OCI-LY3 (cell line): ENCODE results near the gene RAPGEFL1.
"Not testable (repeated sequence)": the region's sequence is repeated elsewhere in the genome, so short reads cannot be mapped to it uniquely, and the experiment has no call there.

ENCODE experiments used
- H2AFZ ChIP-seq: fragments of 200-600, 300-600 bp; shearing (Covaris generic); 2 replicates; pipeline ENCODE4 v1.6.0; 2014; ENCODE audit warnings: antibody characterized with exemption, low read depth, low read length
- H3K27ac ChIP-seq: fragments of 200-600, 300-600 bp; sonication (generic); 2 replicates; pipeline ENCODE4 v1.5.1; 2014; ENCODE audit warnings: mild to moderate bottlenecking, low read length, moderate library complexity, mixed read lengths
- H3K27me3 ChIP-seq: fragments of 200-600, 300-600 bp; sonication (generic); 2 replicates; pipeline ENCODE4 v1.6.1; 2014; ENCODE audit warnings: low read depth, low read length, mixed read lengths
- H3K36me3 ChIP-seq: fragments of 200-600, 300-600 bp; sonication (generic); replicated peaks from 2 replicates; pipeline ENCODE3; 2014; ENCODE audit warnings: low read depth, low read length, mixed read lengths
- H3K4me1 ChIP-seq: fragments of 300-600, 200-600 bp; sonication (generic); 2 replicates; pipeline ENCODE4 v1.6.1; 2014; ENCODE audit warnings: low read length, mixed read lengths
- H3K4me2 ChIP-seq: fragments of 200-600, 300-600 bp; sonication (generic); 2 replicates; pipeline ENCODE4 v1.6.1; 2014; ENCODE audit warnings: low read length, mixed read lengths
- H3K4me3 ChIP-seq: fragments of 300-600, 200-600 bp; sonication (generic); 2 replicates; pipeline ENCODE4 v1.5.1; 2014; ENCODE audit warnings: antibody characterized with exemption, mild to moderate bottlenecking, low read length, moderate library complexity
- H3K79me2 ChIP-seq: fragments of 300-600, 200-600 bp; shearing (Covaris generic); 2 replicates; pipeline ENCODE4 v1.6.1; 2014; ENCODE audit warnings: mild to moderate bottlenecking, low read length, mixed read lengths
- H3K9ac ChIP-seq: fragments of 300-600, 200-600 bp; shearing (Covaris generic); 2 replicates; pipeline ENCODE4 v1.6.0; 2014; ENCODE audit warnings: mild to moderate bottlenecking, low read length, moderate library complexity
- H3K9me3 ChIP-seq: fragments of 200-600, 300-600 bp; shearing (Covaris generic); 2 replicates; pipeline ENCODE4 v1.6.1; 2014; ENCODE audit warnings: low read length, mixed read lengths; ENCODE audit not compliant: insufficient read depth
- H4K20me1 ChIP-seq: fragments of 200-600, 300-600 bp; sonication (generic); 2 replicates; pipeline ENCODE4 v1.6.1; 2016; ENCODE audit warnings: low read length, mixed read lengths; ENCODE audit not compliant: insufficient read depth
- CTCF ChIP-seq: fragments of 200-600, 300-600 bp; sonication (generic); IDR thresholded peaks from 2 replicates; pipeline ENCODE4 v1.5.1; 2014; ENCODE audit warnings: antibody characterized with exemption, low read length, low read depth
- EZH2phosphoT487 ChIP-seq: fragments of 200-600 bp; shearing (Covaris generic); IDR thresholded peaks from 2 replicates; pipeline ENCODE4 v1.6.1; 2018; ENCODE audit warnings: antibody characterized with exemption, mixed run types, low read depth

RAPGEFL1 gene

GRCh38 chr17:40191237-40192208 is 14.3 kb downstream of the RAPGEFL1 start:
- no peaks in the 10 kb centered on the region for H3K79me2 ChIP-seq
- peak overlapping the region; percentile 92 for H3K4me3 ChIP-seq
- no peaks in the 10 kb centered on the region for H3K36me3 ChIP-seq
- no peaks in the 10 kb centered on the region for H4K20me1 ChIP-seq
- peaks cover 16% of the 10 kb centered on the region for H3K4me1 ChIP-seq
- H3K27ac ChIP-seq = no peak overlapping the region
- no peaks in the 10 kb centered on the region for H3K27me3 ChIP-seq
- H2AFZ ChIP-seq = peak overlapping the region; percentile 86
- H3K4me2 ChIP-seq = peak overlapping the region; percentile 96
- H3K9me3 ChIP-seq = no peaks in the 10 kb centered on the region
- peak overlapping the region; percentile 69 for H3K9ac ChIP-seq
- TF ChIP-seq CTCF (peak; percentile 83), EZH2phosphoT487 (no peak)

- H4K20me1 ChIP-seq = no peaks in the 10 kb centered on the region
- no peaks in the 10 kb centered on the region for H3K36me3 ChIP-seq
- H2AFZ ChIP-seq = no peak overlapping the region
- no peak overlapping the region for H3K9ac ChIP-seq
- no peaks in the 10 kb centered on the region for H3K79me2 ChIP-seq
- H3K27me3 ChIP-seq = no peaks in the 10 kb centered on the region
- no peak overlapping the region for H3K27ac ChIP-seq
- H3K4me1 ChIP-seq = peaks cover 16% of the 10 kb centered on the region
- H3K4me3 ChIP-seq = no peak overlapping the region
- H3K4me2 ChIP-seq = no peak overlapping the region
- H3K9me3 ChIP-seq = no peaks in the 10 kb centered on the region
- no peak for TF ChIP-seq CTCF
- no peak for TF ChIP-seq EZH2phosphoT487
Measured at GRCh38 chr17:40192961-40193360, 15.7 kb downstream of the RAPGEFL1 start.

GRCh38 chr17:40194821-40195220 is 17.6 kb downstream of the RAPGEFL1 start:
- H2AFZ ChIP-seq = no peak overlapping the region
- H3K27me3 ChIP-seq = no peaks in the 10 kb centered on the region
- H4K20me1 ChIP-seq = no peaks in the 10 kb centered on the region
- H3K79me2 ChIP-seq = no peaks in the 10 kb centered on the region
- H3K9me3 ChIP-seq = no peaks in the 10 kb centered on the region
- H3K36me3 ChIP-seq = no peaks in the 10 kb centered on the region
- H3K4me2 ChIP-seq = no peak overlapping the region
- TF ChIP-seq EZH2phosphoT487 (no peak), CTCF (no peak)
- no peak overlapping the region for H3K9ac ChIP-seq
- H3K4me3 ChIP-seq = no peak overlapping the region
- H3K4me1 ChIP-seq = peaks cover 16% of the 10 kb centered on the region
- H3K27ac ChIP-seq = no peak overlapping the region

- H3K27ac ChIP-seq = no peak overlapping the region
- H4K20me1 ChIP-seq = no peaks in the 10 kb centered on the region
- H3K79me2 ChIP-seq = no peaks in the 10 kb centered on the region
- TF ChIP-seq CTCF (no peak), EZH2phosphoT487 (no peak)
- H3K9ac ChIP-seq = no peak overlapping the region
- no peak overlapping the region for H3K4me2 ChIP-seq
- no peak overlapping the region for H2AFZ ChIP-seq
- no peaks in the 10 kb centered on the region for H3K36me3 ChIP-seq
- H3K4me3 ChIP-seq = no peak overlapping the region
- H3K9me3 ChIP-seq = no peaks in the 10 kb centered on the region
- H3K4me1 ChIP-seq = peaks cover 11% of the 10 kb centered on the region
- no peaks in the 10 kb centered on the region for H3K27me3 ChIP-seq
Measured at GRCh38 chr17:40197550-40197949, 20.3 kb downstream of the RAPGEFL1 start.

- peaks cover 11% of the 10 kb centered on the region for H3K4me1 ChIP-seq
- H2AFZ ChIP-seq, H3K36me3 ChIP-seq, H4K20me1 ChIP-seq, H3K4me2 ChIP-seq, H3K9ac ChIP-seq, H3K9me3 ChIP-seq, H3K79me2 ChIP-seq, H3K4me3 ChIP-seq, H3K27ac ChIP-seq, H3K27me3 ChIP-seq: not testable (repeated sequence)
Measured at GRCh38 chr17:40197965-40198456, 20.7 kb downstream of the RAPGEFL1 start.
